ENCODE results near the gene POU2F1. TPM values are rescaled to one million over a fixed set of nuclear protein-coding genes. Genes with fewer than 3 reads are reported as not detected.

Gene POU2F1
- polyA plus RNA-seq, 1 donor from 2014 or later, result 10.9 TPM

GRCh38 chr1:167465743-167466142 is 245.1 kb downstream of the POU2F1 start:
- no peak overlapping the region for H3K9ac ChIP-seq (ENCODE audit: low read length)
- no peak overlapping the region for H3K27ac ChIP-seq (ENCODE audit: low read length)
- no peaks in the 10 kb centered on the region for H3K9me2 ChIP-seq (ENCODE audit: insufficient read depth, low read length)
- TF ChIP-seq REST (IDR thresholded peaks at IDR 0.05; ENCODE audit: borderline replicate concordance), result no peak
- TF ChIP-seq SMC3 (conservative IDR thresholded peaks at IDR 0.05; ENCODE audit: poor library complexity), result no peak
- no peak for TF ChIP-seq RAD21 (conservative IDR thresholded peaks at IDR 0.05)
- no peak for TF ChIP-seq TAF1 (IDR thresholded peaks at IDR 0.05; ENCODE audit: low read depth)
- TF ChIP-seq POLR2AphosphoS5 (IDR thresholded peaks at IDR 0.05), result no peak
- TF ChIP-seq MXI1 (conservative IDR thresholded peaks at IDR 0.05; ENCODE audit: poor library complexity, severe bottlenecking), result no peak
- no peak for TF ChIP-seq EP300 (conservative IDR thresholded peaks at IDR 0.05; ENCODE audit: poor library complexity, severe bottlenecking)
- TF ChIP-seq CTCF (IDR thresholded peaks at IDR 0.05; ENCODE audit: poor library complexity, severe bottlenecking), result no peak
- TF ChIP-seq EZH2 (IDR thresholded peaks at IDR 0.05; ENCODE audit: borderline replicate concordance, insufficient read depth, low read length, poor library complexity, severe bottlenecking), result no peak
- H3F3A ChIP-seq (ENCODE audit: insufficient read depth, low read length, poor library complexity, severe bottlenecking), result no peaks in the 10 kb centered on the region
- H3K27me3 ChIP-seq (ENCODE audit: insufficient read depth, low read depth, low read length), result no peaks in the 10 kb centered on the region
- no peaks in the 10 kb centered on the region for H3K79me2 ChIP-seq (replicated peaks; ENCODE audit: insufficient read depth, low read length)
- H3K4me3 ChIP-seq (ENCODE audit: low read length), result no peak overlapping the region
- no peaks in the 10 kb centered on the region for H3K36me3 ChIP-seq (ENCODE audit: insufficient read depth, low read length)
- no peak overlapping the region for H3K4me2 ChIP-seq (ENCODE audit: low read length)
- H3K9me3 ChIP-seq (ENCODE audit: low read length), result no peaks in the 10 kb centered on the region
- no peak overlapping the region for H2AFZ ChIP-seq (ENCODE audit: low read depth, low read length)
- H4K20me1 ChIP-seq (ENCODE audit: insufficient read depth), result no peaks in the 10 kb centered on the region

GRCh38 chr1:167467126-167467710 is 246.5 kb downstream of the POU2F1 start:
- Histone ChIP-seq H3K9ac (ENCODE audit: low read length) (no peak overlapping the region), H3K4me2 (ENCODE audit: low read length) (no peak overlapping the region), H3K9me3 (ENCODE audit: low read length) (no peaks in the 10 kb centered on the region), H3K36me3 (ENCODE audit: insufficient read depth, low read length) (no peaks in the 10 kb centered on the region), H3K4me3 (ENCODE audit: low read length) (no peak overlapping the region), H3K27me3 (ENCODE audit: insufficient read depth, low read depth, low read length) (no peaks in the 10 kb centered on the region), H3K79me2 (replicated peaks; ENCODE audit: insufficient read depth, low read length) (no peaks in the 10 kb centered on the region), H4K20me1 (ENCODE audit: insufficient read depth) (no peaks in the 10 kb centered on the region), H3K9me2 (ENCODE audit: insufficient read depth, low read length) (no peaks in the 10 kb centered on the region), H3K27ac (ENCODE audit: low read length) (no peak overlapping the region), H2AFZ (ENCODE audit: low read depth, low read length) (no peak overlapping the region), H3F3A (ENCODE audit: insufficient read depth, low read length, poor library complexity, severe bottlenecking) (no peaks in the 10 kb centered on the region)
- no peak for TF ChIP-seq RAD21 (conservative IDR thresholded peaks at IDR 0.05)
- no peak for TF ChIP-seq CTCF (IDR thresholded peaks at IDR 0.05; ENCODE audit: poor library complexity, severe bottlenecking)
- no peak for TF ChIP-seq REST (IDR thresholded peaks at IDR 0.05; ENCODE audit: borderline replicate concordance)
- TF ChIP-seq SMC3 (conservative IDR thresholded peaks at IDR 0.05; ENCODE audit: poor library complexity), result no peak
- no peak for TF ChIP-seq MXI1 (conservative IDR thresholded peaks at IDR 0.05; ENCODE audit: poor library complexity, severe bottlenecking)
- TF ChIP-seq TAF1 (IDR thresholded peaks at IDR 0.05; ENCODE audit: low read depth), result no peak
- no peak for TF ChIP-seq EP300 (conservative IDR thresholded peaks at IDR 0.05; ENCODE audit: poor library complexity, severe bottlenecking)
- TF ChIP-seq POLR2AphosphoS5 (IDR thresholded peaks at IDR 0.05), result no peak
- TF ChIP-seq EZH2 (IDR thresholded peaks at IDR 0.05; ENCODE audit: borderline replicate concordance, insufficient read depth, low read length, poor library complexity, severe bottlenecking), result no peak
